SKM-1 (cell line): ENCODE data around the gene PPFIBP1.
"Not testable (repeated sequence)": the region's sequence is repeated elsewhere in the genome, so short reads cannot be mapped to it uniquely, and the experiment has no call there.

ENCODE experiments used
- DNase-seq: peaks from one replicate; lab custom pipeline; 2025; ENCODE audit not compliant: unreplicated experiment; lab: John Stamatoyannopoulos, UW

PPFIBP1 gene

DNA sequence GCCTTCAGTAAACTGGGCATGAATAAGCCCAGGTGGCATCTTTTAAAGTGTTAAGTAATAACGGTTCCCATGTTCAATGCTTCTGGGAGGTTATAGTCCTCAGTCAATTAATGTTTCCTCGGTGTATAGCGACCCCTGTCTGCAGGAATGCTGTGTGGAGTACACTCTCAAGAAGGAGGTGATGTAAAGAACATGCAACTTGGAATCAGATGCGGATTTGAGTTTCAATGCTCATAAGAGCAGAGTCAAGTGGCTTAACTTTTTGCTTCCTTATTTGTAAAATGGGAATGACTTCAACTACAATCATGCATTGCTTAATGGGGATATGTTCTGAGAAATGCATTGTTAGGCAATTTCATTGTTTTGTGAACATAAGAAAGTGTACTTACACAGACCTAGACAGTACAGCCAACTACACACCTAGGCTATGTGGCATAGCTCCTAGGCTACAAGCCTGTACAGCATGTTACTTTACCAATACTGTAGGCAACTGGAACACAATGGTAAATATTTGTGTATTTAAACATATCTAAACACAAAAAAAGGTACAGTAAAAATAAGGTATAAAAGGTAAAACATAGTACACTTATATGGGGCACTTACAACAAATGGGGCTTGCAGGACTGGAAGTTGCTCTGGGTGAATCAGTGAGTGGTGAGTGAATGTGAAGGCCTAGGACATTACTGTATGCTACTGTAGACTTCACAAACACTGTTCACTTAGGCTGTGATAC lies 179.9 kb downstream of the PPFIBP1 start:
- DNase-seq, result peak; percentile 1

DNA sequence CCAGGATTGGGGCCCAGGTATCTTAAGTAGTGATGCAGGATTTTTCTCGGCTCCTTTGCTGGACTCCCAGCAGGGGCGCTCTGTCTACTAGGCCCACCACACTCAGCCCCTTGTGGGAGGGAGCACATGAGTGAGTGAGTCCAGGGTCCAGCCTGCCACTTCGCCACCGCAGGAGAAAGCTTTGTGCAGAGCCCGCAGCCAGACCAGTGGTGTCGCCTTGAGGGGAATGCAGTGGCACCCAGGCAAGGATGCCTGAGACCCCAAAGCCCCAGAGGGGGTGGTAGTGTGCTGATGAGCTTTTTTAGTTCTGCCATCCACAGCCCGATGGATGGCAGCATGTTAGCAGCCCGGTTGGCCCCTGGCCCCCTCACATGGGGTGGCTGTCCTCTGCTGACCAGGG lies 181.3 kb downstream of the PPFIBP1 start:
- DNase-seq, result no peak

- no peak for DNase-seq
Measured at GRCh38 chr12:27707216-27707615, 183.2 kb downstream of the PPFIBP1 start.

- DNase-seq, result no peak
Measured at GRCh38 chr12:27709212-27709931, 185.4 kb downstream of the PPFIBP1 start.

- no peak for DNase-seq
Measured at GRCh38 chr12:27709932-27710591, 186.1 kb downstream of the PPFIBP1 start.

DNA sequence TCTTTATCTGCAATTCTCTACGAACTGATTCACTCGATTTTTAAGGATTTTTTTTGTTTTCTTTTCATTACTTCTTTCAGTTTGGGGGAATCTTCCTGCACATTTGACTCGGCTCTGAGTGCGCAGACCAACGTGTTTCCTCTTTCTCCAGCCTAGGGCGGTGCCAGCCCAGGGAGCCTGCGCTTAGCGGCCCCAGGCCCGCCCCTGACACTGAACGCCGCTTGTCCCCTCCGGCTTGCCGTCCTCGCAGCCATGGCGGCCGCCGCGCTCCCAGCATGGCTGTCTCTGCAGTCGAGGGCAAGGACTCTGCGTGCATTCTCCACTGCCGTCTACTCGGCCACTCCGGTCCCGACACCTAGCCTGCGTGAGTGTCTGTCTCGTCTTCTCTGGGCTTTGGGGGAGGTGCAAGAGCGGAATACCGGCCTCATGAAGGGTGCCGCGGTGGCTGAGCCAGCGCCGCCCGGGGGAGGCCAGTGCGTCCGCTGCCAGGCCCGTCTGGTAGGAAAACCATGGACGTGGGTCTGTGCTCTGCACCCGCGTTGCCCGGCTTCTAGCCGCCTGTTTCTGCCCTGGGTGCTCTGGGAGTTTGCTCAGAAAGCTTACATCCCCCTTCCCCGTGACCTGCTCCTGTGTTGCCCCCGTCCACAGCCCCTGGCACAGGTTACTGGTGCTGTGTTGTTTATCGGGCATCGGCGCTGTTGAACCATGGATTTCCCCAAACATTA lies 186.7 kb downstream of the PPFIBP1 start, which contains the start of gene MRPS35:
Gene MRPS35, plus strand, starts transcription at position 241 of the 725 bp plus-strand sequence. Its CDS starts 12 bp downstream, at position 253.
- peak; percentile 64 for DNase-seq

DNA sequence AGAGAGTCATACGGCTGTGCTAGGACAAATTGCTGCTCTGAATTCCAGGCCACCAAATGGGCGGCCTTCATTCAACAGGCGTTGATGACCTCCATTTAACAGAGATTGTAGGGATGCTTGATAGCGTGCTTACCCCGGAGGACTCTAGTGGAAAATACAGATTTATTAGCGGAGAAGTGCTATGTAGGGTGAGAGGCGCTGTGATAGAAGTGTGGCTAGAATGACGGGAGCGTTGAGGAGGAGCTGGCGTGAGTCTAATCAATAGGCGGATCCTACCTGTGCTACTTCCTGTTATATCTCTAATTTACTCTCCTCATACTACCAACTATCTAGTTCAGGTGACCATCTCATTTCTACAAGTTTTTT lies 187.3 kb downstream of the PPFIBP1 start:
- DNase-seq, result no peak

DNA sequence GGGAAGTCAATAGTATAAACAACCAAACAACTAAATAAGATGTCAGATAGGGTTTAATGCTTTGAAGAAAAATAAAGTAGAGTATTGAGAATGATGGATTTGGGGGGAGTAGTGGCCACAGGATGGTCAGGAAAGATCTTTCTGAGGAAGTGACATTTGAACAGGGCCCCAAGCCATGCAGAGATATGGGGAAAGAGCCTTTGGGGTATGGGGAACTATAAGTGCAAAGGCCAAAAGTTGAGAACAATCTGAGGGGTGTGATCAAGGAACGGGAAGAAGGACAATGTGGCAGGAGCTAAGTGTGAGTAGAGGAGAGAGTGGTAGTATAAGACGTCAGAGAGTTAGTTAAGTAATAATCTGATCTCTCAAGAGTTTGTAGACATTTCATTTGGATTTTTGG lies 188.0 kb downstream of the PPFIBP1 start:
- peak; percentile 7 for DNase-seq

GRCh38 chr12:27723212-27723611 lies 199.2 kb downstream of the PPFIBP1 start:
- no peak for DNase-seq

DNA sequence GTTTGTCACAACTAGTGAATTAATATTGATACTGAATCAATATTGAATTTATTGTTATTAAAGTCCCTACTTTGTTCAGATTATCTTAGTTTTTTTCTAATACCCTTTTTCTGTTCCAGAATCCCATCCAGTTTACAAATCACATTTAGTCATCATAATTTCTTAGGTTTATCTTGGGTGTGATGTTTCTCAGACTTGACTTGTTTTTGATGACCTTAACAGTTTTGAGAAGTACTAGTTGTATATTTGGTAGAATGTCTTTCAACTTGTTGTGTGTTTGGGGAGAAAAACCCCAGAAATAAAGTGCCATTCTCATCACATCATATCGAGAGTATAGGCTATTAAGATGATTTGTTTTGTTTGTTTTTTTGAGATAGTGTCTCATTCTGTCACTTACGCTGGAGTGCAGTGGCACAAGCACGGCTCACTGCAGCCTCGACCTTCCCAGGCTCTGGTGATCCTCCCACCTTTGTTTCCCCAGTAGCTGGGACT lies 206.1 kb downstream of the PPFIBP1 start:
- no peak for DNase-seq

DNA sequence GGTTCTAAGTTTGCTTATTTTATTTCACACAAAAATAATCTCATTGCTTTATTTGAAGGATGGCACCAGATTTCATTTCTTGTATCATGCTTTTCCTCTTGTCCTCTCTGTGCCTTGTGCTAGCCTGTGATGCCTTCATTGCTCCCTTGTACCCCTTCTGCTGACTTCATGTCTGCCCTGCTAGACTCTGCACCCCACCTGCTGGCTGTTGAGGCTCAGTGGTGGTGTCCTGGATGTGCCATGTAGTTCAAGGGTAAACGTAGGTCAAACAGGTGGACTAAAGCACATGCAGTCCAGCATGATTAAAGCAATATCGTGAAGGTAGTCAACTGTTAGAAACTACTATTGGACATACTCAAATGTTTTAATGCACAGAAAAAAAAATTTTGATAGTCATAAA lies 208.3 kb downstream of the PPFIBP1 start:
- DNase-seq, result no peak

- no peak for DNase-seq
Measured at GRCh38 chr12:27733052-27733656, 209.1 kb downstream of the PPFIBP1 start.

DNA sequence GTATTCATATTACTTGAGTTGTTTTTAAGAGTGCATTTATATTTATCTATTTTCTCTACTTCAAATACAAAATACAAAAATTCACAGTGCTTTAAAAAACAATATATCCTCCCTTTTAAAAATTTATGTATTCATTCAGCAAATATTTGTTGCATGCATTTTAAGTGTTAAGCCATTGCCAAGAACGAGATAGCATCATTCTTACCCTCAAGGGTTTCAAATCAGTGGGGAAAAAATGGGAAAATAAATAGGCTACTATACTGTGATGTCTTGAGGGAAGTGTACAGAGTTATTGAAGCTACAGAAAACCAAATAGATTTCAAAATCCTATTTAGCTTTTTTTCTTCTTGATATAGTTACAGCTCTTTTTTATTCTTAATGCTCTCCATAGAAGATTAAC lies 209.8 kb downstream of the PPFIBP1 start:
- no peak for DNase-seq

- DNase-seq, result not testable (repeated sequence)
Measured at GRCh38 chr12:27734321-27734720, 210.3 kb downstream of the PPFIBP1 start.

- DNase-seq, result no peak
Measured at GRCh38 chr12:27743601-27744000, 219.6 kb downstream of the PPFIBP1 start.
